Vagina (tissue), 2 donors: ENCODE data around the gene NUDT1.

Source experiments
- POLR2A ChIP-seq, 2 donors: fragments of 450-650 bp; IDR thresholded peaks; one replicate each; pipeline ENCODE4 v1.6.1; 2017; ENCODE audit warnings: antibody characterized with exemption in 2 of 2, mild to moderate bottlenecking in 2 of 2, moderate library complexity in 2 of 2
- POLR2AphosphoS5 ChIP-seq, 2 donors: sonication (generic); formaldehyde crosslinking; IDR thresholded peaks; one replicate each; pipeline ENCODE4 v1.9.0; 2017; ENCODE audit warnings: antibody characterized with exemption in 2 of 2, mild to moderate bottlenecking in 2 of 2, low read depth in 1 of 2; ENCODE audit not compliant: insufficient read depth in 1 of 2
- TF ChIP-seq, protein P1 (sequence below), 3 experiments: fragments of 450-650 bp in 2 of 3; fragments of 200-600 bp in 1 of 3; sonication (generic) in 1 of 3; IDR thresholded peaks; one replicate each; pipeline ENCODE4 v1.5.1; 2017 to 2019; ENCODE audit warnings: antibody characterized with exemption in 3 of 3, mild to moderate bottlenecking in 2 of 3, moderate library complexity in 2 of 3

DNA sequence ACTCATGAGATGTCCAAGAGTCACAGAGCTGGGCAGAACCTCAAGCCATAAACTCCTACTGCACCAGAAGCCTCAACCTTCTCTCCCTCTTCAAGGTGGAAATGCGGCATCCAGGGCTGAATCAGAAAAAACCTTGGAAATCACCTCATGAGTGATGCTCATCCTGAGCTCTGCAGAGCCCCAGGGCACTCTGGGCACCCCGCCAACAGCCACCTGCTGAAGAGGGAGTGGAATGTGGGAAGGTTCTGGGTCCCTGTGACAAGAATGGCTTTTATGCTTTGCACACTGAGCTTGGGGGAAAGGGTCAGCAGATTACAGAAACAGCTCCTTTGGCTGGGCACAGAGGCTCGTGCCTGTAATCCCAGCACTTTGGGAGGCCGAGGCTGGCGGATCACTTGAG lies 18.8 kb downstream of the NUDT1 start:
- TF ChIP-seq POLR2A (IDR thresholded peaks at IDR 0.05) (no peak), POLR2AphosphoS5 (IDR thresholded peaks at IDR 0.05; ENCODE audit: insufficient read depth in 1 of 2, low read depth in 1 of 2) (no peak)
- TF ChIP-seq, protein P1, sequence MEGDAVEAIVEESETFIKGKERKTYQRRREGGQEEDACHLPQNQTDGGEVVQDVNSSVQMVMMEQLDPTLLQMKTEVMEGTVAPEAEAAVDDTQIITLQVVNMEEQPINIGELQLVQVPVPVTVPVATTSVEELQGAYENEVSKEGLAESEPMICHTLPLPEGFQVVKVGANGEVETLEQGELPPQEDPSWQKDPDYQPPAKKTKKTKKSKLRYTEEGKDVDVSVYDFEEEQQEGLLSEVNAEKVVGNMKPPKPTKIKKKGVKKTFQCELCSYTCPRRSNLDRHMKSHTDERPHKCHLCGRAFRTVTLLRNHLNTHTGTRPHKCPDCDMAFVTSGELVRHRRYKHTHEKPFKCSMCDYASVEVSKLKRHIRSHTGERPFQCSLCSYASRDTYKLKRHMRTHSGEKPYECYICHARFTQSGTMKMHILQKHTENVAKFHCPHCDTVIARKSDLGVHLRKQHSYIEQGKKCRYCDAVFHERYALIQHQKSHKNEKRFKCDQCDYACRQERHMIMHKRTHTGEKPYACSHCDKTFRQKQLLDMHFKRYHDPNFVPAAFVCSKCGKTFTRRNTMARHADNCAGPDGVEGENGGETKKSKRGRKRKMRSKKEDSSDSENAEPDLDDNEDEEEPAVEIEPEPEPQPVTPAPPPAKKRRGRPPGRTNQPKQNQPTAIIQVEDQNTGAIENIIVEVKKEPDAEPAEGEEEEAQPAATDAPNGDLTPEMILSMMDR (IDR thresholded peaks at IDR 0.05), result no peak
